ENCODE measurements around the gene OTUD5.

DNA sequence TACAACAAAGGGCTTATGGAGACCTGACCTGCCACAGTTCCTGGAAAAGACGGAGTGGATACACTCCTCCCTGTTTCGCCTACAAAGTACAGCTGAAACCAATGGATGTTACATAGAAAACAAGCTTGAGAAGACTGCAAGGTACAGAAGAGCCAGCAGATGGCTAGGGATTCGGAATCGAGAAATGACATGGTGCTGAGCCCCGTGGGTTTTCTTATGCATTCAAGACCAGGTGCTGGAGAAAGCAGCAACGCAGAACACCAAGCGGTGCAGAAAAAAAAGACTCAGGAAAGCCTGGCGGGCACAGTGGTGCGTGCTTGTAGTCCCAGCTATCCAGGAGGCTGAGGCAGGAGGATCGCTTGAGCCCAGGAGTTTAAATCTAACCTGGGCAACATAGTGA is 73.7 kb downstream of the OTUD5 start:
- no peak for TF ChIP-seq CTCF (IDR thresholded peaks at IDR 0.05)
- no peak for TF ChIP-seq SIN3A (IDR thresholded peaks at IDR 0.05; ENCODE audit: borderline replicate concordance, insufficient read depth, low read depth, low read length)
- TF ChIP-seq REST (IDR thresholded peaks at IDR 0.05; ENCODE audit: insufficient read depth in 1 of 2, low read depth in 2 of 2, low read length in 1 of 2) = no peak
- TF ChIP-seq POLR2AphosphoS5 (IDR thresholded peaks at IDR 0.05; ENCODE audit: low read depth, low read length) = no peak
- TF ChIP-seq TCF7L2 (IDR thresholded peaks at IDR 0.05; ENCODE audit: low read depth, low read length) = no peak

Data from Panc1 (cell line).